HG02571 (cell line): Measurements from ENCODE around the gene KRT33A.

ENCODE experiments used
- ATAC-seq: cut with Tn5 transposase; IDR thresholded peaks from one replicate; pipeline ENCODE4 v1.9.1; 2021; ENCODE audit warnings: mild to moderate bottlenecking, moderate library complexity; ENCODE audit not compliant: unreplicated experiment

KRT33A gene

DNA sequence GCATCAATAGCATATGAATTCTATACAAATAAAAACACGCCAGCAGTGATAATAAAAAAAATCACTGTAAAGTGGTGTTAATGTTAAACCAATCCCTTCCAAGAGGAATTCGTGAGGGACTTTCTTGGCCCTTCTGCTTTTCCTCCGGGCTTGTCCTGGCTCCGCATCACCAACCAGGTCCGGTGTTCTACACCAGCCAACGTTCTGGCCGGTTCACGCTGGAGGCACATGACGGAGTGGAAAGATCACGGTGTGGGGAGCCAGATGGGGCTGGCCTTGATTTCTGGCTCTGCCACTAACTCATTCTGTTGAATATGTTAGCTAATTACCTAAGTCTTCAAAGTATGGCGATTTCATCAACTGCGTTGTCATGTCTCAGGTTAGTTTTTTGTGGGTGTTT lies 46.5 kb downstream of the KRT33A start:
- no peak for ATAC-seq

DNA sequence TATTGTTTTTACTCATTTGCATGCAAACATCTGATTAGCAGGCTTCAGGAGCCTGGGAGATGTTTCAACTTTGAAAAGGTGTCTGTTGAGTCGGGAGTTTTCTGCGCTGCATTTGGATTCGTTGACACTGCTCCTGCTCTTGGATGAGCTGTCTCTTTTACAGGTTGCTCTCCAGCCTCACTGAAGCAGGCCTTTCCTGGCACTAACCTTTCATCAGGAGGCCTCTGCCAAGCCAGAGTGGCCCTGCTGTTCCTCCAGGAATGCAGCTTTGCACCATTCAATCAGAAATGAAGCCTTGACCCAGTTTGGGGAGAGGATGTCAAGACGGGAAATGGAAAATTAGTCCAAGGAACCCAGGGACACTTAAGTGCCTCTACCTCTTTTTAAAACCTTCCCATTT lies 47.6 kb downstream of the KRT33A start:
- ATAC-seq, result no peak

GRCh38 chr17:41301916-41302901 lies 48.4 kb downstream of the KRT33A start, which contains the start of gene KRTAP29-1:
TSS of gene KRTAP29-1 (minus strand) at chr17:41302851. CDS start at chr17:41302851, 0 bp downstream.
- no peak for ATAC-seq

DNA sequence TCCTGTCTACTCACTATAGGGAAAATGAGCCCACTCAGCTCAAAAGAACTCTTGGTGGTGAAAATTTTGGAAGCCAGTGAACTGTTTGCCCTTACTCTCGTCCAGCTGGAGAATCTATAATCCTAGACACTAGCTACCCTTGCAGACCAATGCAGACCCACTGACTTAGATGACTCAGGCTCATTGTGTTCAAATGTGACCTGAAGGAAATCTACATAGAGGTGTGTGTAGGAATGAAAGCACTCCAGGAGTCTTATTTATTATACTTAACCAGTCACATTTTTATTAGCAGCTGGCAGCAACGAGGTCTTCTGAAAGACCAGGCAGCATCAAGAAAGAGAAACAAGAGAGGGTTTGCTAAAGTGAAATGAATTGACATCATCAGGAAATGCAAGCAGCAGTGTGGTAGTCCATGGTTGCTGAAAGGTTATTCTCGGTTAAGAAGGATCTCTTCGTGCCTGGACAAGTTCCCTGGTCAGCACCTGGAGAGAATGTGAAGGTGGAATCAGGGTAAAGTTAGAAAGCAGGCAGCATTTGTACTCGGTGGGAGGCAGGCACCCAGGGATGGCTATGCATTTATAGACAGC lies 49.3 kb downstream of the KRT33A start:
- no peak for ATAC-seq

GRCh38 chr17:41298458-41299135 lies 52.0 kb downstream of the KRT33A start:
- no peak for ATAC-seq

DNA sequence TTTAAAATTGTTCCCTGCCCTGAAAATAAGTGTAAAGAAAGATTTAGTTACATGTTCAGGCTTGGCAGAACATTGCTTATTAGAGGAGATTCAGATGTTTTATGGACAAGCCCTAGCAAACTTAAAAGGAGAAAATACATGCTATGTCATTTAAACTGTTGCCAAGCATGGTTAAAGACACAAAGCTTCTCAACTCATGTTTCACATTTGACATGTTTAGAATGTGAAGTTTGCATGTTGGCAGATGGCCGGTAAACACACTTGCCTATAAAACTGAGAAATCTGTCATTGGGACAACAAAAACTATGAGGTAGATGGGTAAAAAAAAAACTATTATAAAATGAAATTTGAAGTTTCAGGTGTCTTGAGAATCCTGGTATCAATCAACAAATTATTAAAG lies 53.8 kb downstream of the KRT33A start:
- no peak for ATAC-seq
